Adrenal gland (tissue), 5 donors: Measurements from ENCODE around the gene KIF21B.

Experiments
- POLR2A ChIP-seq, 2 donors: fragments of 450-650 bp; IDR thresholded peaks; one replicate each; pipeline ENCODE4 v1.6.1; 2017; ENCODE audit warnings: antibody characterized with exemption in 2 of 2, mild to moderate bottlenecking in 2 of 2, moderate library complexity in 1 of 2
- TF ChIP-seq, protein P1 (sequence below), 6 experiments: fragments of 450-650 bp in 4 of 6; fragments of 200-600 bp in 2 of 6; sonication (generic) in 1 of 6; IDR thresholded peaks; 1 replicate in 5 of 6; 2 replicates in 1 of 6; pipeline versions ENCODE4 v1.5.1 to v1.8.0; 2016 to 2021; ENCODE audit warnings: antibody characterized with exemption in 6 of 6, mild to moderate bottlenecking in 2 of 6, moderate library complexity in 1 of 6
- donor health status: DM: no; HTN: no; CAD: no.

DNA sequence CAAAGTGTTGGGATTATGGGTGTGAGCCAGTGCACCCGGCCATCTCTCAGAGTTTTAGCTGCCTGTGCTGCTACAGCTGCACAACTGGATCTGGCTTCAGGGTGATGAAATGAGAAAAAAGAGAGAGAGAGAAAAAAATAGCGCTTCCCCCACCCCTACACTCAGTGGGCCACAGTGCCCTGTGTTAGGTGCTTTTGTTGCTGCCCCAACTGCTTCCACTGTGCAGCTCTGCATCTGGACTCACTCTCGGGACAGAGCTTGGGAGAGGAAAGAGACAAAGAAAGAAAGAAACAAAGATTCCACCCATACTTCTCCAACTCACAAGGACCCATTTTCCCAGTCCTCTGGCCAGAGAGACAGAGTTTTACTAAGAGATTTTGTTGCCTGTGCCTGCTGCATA lies 78.4 kb downstream of the KIF21B start:
- TF ChIP-seq POLR2A (IDR thresholded peaks at IDR 0.05) = no peak
- TF ChIP-seq, protein P1, sequence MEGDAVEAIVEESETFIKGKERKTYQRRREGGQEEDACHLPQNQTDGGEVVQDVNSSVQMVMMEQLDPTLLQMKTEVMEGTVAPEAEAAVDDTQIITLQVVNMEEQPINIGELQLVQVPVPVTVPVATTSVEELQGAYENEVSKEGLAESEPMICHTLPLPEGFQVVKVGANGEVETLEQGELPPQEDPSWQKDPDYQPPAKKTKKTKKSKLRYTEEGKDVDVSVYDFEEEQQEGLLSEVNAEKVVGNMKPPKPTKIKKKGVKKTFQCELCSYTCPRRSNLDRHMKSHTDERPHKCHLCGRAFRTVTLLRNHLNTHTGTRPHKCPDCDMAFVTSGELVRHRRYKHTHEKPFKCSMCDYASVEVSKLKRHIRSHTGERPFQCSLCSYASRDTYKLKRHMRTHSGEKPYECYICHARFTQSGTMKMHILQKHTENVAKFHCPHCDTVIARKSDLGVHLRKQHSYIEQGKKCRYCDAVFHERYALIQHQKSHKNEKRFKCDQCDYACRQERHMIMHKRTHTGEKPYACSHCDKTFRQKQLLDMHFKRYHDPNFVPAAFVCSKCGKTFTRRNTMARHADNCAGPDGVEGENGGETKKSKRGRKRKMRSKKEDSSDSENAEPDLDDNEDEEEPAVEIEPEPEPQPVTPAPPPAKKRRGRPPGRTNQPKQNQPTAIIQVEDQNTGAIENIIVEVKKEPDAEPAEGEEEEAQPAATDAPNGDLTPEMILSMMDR (IDR thresholded peaks at IDR 0.05) = no peak
